GM11168 (cell line): Measurements from ENCODE around the gene TASP1.
"Not testable (repeated sequence)": the region's sequence is repeated elsewhere in the genome, so short reads cannot be mapped to it uniquely, and the experiment has no call there.

Experiments used
- in situ Hi-C: fragments of 300-500 bp; cut with MboI; formaldehyde crosslinking; loops from one replicate; pipeline ENCODE4 v1.12.0; 2022; ENCODE audit warnings: low sequenced_read_pairs; ENCODE audit not compliant: unreplicated experiment

TASP1 gene

GRCh38 chr20:13416531-13416930, 222.2 kb downstream of the TASP1 start:
- in situ Hi-C loops, result no loop called here

GRCh38 chr20:13412806-13413445, 225.8 kb downstream of the TASP1 start:
- in situ Hi-C loops, result no loop called here

GRCh38 chr20:13404293-13404692, 234.4 kb downstream of the TASP1 start:
- in situ Hi-C loops, result no loop called here

DNA sequence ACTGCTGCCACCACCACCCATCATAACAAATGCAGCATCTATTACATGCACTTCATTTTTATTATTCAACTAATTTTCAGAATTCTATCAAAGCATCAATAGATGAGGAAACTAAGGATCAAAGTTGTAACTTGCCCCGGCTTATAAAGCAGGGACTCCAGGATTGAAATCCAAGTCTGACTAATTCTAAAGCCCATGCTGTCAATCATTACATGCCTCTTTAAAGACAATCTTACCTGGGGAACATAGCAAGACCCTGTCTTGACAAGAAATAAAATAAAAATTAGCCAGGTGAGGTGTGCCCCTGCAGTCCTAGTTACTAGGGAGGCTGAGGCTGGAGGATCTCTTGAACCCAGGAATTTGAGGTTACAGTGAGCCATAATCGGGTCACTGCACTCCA, 235.3 kb downstream of the TASP1 start:
- in situ Hi-C loops, result no loop called here

- in situ Hi-C loops, result no loop called here
Measured at GRCh38 chr20:13402986-13403385, 235.7 kb downstream of the TASP1 start.

DNA sequence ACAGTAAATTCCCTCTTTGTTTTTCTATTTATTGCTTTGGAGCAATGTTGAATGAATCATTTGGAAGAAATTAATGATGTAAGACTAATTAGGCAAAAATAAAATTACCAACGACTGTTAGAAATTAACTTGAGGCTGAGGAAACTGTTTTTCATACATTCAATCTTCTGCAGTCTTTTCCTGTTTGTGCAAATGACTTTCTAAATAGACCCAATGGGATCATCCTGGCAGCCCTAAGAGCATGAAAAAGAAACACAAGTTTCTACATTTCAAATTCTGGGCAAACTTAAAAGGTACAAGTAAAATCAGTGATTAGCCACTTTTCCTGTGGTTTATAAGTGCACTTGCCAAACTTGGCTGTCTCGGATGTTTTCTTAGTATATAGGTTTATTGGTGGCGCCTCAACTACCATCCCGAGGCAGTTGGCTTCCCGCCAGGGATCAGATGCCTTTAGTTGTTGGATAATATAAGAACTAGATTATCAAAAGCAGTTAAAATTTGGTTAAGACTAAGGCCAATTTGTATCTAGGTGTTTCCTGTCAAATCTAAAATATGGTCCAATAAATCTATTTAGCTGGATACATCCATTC, 236.5 kb downstream of the TASP1 start:
- in situ Hi-C loops, result no loop called here

DNA sequence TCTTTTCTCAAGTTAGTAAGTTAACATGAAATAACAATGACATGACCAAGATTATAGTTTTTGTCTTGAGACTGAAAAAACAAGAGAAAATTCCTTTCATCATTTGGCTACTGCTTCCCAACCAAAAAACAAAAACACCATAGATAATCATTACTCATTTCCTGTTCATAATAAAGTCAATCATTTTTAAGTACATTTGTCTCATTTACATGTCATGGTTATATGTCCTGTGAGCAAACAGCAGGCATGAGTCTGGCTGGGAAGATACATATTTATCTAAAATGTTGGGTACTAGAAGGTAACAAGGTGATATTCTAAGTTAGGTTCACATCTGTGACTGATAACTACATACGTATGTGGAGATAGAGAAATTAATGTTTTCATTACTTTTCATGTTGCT, 237.1 kb downstream of the TASP1 start:
- in situ Hi-C loops, result no loop called here

- in situ Hi-C loops, result no loop called here
Measured at GRCh38 chr20:13400453-13400852, 238.3 kb downstream of the TASP1 start.

GRCh38 chr20:13397300-13397724, 241.4 kb downstream of the TASP1 start:
- in situ Hi-C loops, result no loop called here

DNA sequence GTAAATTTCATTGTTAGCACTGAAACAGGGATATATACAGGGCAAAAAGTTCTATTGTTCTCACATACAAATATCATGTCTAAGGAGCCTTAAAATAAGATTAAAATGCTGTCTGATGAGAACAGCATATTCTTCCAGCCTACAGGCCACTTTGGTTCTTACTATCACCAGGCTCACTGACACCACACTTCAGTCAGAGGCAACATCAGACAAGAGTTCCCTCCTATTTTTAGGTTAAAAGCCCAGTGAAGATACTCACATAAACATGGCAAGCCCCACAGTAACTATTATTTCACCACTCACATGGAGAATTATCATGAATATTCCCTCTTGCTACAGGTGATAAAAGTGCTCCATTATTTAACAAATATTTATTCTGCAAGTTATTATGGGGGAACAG, 241.9 kb downstream of the TASP1 start:
- in situ Hi-C loops, result no loop called here

DNA sequence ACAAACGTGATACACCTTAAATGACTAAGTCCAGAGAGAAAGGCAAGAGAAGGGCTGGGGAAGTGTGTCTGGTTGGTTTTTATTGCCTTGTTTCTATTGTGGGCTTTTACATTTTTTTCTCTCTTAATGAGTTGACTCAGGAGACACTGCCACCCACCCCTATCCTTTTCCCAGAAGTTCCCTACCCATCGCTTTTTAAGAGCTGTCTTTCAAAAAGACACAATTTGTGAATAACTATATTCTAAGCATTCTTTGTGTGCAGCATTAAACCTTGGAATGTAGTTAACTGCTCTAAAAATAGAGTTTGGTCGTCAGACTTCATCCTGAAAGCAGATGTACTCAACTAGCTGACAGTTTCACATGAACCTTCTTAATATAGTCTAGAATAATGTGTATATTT, 242.7 kb downstream of the TASP1 start:
- in situ Hi-C loops, result no loop called here

DNA sequence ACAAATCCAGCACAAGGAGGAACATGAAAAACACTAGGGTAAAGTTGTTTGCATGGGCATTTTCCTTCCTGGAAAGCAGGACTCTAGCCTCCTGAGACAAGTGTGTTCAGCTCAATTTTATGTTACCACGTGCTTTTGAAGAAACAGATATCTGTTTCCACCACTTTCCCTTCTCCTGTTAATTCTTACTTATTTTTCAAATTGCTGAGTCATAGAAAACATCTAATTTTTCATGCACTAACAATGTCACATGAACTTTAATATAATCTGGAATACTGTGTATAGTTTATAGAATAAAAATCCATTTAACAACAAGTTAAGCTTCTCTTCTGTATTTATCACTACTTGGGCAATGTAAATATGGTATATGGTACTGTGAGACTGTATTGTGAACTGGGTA, 243.5 kb downstream of the TASP1 start:
- in situ Hi-C loops, result no loop called here

GRCh38 chr20:13392391-13392790, 246.3 kb downstream of the TASP1 start:
- in situ Hi-C loops, result no loop called here

GRCh38 chr20:13389115-13389514, 249.6 kb downstream of the TASP1 start:
- in situ Hi-C loops, result no loop called here

DNA sequence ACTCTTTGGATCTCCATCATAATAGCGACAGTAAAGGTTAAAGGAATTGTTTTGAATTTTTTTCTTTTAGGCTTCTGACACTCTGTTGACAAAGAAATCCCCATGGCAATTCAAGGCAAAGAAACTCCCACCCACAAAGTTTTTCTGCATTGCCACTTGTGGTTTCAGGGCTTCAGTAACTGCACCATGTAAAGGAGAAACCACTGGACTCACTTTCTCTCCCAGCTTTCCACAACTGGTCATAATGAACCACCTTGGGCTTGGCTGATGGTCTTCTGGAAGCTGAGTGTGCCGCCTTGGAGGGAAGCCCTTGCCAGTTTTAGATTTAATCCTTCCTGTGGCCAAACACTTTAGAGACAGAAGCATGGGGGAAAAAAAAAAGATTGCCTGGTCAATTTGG, 254.6 kb downstream of the TASP1 start:
- in situ Hi-C loops, result no loop called here

DNA sequence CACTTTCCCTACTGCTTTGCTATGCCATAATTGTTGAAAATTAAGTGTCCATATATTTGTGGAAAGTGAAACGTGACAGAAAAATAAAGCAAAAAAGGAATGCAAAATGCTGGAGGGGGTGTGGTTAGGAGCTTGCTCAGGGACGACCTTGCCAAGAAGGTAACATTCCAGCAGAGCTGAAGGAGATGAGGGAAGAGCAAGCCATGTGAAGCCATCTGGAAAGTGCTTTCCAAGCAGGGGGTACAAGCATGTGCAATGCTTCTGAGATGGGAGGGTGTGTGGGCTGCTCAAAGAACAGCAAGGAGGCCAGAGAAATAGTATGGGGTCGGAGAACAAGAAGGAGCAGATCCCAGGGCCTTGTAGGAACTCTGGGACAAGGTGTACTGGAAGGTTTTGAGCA, 255.9 kb downstream of the TASP1 start:
- in situ Hi-C loops, result no loop called here

GRCh38 chr20:13380497-13381229, 258.1 kb downstream of the TASP1 start:
- in situ Hi-C loops, result not testable (repeated sequence)

- in situ Hi-C loops, result no loop called here
Measured at GRCh38 chr20:13373400-13373799, 265.3 kb downstream of the TASP1 start.

GRCh38 chr20:13364278-13365170, 274.2 kb downstream of the TASP1 start:
- in situ Hi-C loops, result no loop called here

- in situ Hi-C loops, result no loop called here
Measured at GRCh38 chr20:13363473-13363872, 275.3 kb downstream of the TASP1 start.

DNA sequence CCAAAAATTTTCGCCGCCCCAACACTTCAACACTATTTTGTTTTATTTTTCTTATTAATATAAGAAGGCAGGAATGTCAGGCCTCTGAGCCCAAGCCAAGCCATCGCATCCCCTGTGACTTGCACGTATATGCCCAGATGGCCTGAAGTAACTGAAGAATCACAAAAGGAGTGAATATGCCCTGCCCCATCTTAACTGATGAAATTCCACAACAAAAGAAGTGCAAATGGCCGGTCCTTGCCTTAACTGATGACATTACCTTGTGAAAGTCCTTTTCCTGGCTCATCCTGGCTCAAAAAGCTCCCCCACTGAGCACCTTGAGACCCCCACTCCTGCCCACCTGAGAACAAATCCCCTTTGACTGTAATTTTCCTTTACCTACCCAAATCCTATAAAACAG, 276.6 kb downstream of the TASP1 start:
- in situ Hi-C loops, result not testable (repeated sequence)
